AG08396 (cell line): ENCODE results near the gene GMDS.
A peak's percentile ranks its signal among the peaks of the same experiment; 100 is the strongest.

Source experiments
- DNase-seq: peaks from one replicate; pipeline ENCODE4 v3.0.0; 2012; ENCODE audit warnings: low spot score, mixed read lengths

GMDS gene

DNA sequence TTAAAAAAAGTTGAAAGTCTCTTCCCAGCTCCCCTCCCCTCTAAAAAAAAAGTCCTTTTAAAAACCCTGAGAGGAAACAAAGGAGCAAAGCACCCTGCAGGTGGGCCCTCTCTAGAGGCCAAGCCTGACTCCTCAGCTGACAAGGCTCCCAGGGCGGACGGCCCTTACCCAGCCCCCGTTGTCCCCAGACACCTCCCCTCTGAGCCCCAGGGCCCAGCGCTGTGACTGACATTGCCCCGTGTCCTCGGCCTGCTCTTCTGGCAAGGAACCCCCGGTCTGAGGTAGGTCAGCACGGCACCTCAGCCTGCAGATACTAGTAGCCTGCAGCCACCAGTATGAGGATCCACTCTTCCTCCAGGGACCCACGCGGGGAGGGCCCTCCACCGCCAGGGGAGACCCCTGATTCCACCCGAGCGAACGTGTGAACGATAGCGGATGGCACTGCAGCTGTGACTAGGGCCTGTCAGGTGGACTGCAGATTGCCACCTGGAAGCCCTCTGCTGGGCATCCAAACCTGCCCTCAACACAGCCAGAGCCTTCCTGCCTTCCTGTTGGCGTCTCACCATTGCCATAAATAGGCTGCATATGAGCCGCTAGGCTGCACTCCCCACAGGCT lies 601.5 kb downstream of the GMDS start:
- DNase-seq, result no peak

- no peak for DNase-seq
Measured at GRCh38 chr6:1643111-1643510, 602.3 kb downstream of the GMDS start.

- DNase-seq, result no peak
Measured at GRCh38 chr6:1641343-1641885, 604.0 kb downstream of the GMDS start.

- DNase-seq, result no peak
Measured at GRCh38 chr6:1640476-1640875, 604.9 kb downstream of the GMDS start.

DNA sequence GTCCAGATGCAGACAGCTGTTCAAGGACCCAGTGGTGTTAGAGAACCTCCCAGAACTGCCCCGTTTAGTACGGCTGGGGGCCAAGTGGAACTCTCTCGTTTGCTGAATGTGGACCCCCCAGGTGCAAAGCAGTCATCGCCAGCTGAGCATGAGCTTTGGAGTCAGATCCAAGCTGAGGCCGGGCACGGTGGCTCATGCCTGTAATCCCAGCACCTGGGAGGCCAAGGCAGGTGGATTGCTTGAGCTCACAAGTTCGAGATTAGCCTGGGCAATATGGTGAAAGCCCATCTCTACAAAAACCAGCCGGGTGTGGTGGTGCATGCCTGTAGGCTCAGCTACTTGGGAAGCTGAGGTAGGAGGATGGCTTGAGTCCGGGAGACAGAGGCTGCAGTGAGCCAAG lies 606.0 kb downstream of the GMDS start:
- no peak for DNase-seq

GRCh38 chr6:1636971-1637871 lies 608.2 kb downstream of the GMDS start:
- no peak for DNase-seq

DNA sequence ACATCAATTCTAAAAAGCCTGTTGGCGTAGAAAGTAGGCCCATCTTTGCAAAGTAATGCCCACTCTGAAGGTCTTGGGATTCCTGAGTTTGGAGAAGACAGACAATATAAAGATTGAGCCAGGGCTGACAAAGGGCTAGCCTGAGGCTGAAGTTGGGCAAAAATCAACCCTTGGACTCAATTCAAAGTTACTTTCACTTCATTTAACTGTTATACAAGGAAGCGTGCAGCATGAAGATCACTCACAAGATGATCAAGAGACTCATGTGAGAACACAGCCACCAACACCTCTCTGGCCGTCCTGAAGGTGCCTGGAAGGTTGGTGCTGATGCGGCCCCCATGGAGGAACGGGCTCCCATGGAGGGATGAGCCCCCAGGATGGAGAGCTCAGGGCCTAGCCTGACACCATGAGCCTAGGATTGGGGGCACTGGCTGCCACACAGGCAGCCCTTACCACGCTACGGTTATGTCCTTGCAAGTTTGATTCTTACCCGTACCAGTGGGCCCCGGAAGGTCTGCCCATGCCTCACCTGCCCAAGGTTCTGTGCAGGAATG lies 609.1 kb downstream of the GMDS start:
- no peak for DNase-seq

DNA sequence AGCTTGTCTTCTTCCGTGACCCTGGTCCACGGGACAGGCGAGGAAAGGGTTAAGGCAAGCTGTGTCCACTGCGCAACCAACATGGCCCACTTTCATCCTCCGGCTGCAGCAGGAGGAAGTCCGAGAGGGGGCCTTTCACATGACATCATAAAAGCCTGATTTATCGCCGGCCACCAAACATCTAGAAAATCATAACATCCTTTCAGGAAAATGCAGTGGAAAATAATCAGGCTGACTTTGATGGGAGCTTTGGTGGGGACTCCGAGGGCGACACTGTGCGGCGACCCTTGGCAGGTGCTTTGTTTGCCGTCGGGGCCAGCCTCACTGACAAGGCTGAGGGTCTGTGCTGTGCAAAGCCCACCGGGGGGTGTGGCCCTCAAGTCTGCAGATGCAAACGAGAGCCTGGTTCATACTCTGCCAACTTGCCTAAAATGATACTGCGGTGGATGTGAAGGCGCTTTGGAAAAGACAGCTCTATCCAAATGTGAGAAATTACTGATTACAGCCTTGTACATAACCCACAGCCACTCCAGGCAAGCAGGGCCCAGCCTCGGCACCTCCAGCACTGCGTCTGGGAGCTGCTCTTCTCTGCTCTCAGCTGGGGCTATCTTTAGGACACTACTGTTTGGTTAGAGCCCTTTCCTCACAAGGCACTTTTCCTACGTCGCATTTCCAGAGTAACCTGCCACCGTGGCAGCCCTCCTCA lies 609.9 kb downstream of the GMDS start:
- no peak for DNase-seq

GRCh38 chr6:1634081-1634480 lies 611.3 kb downstream of the GMDS start:
- DNase-seq, result no peak

DNA sequence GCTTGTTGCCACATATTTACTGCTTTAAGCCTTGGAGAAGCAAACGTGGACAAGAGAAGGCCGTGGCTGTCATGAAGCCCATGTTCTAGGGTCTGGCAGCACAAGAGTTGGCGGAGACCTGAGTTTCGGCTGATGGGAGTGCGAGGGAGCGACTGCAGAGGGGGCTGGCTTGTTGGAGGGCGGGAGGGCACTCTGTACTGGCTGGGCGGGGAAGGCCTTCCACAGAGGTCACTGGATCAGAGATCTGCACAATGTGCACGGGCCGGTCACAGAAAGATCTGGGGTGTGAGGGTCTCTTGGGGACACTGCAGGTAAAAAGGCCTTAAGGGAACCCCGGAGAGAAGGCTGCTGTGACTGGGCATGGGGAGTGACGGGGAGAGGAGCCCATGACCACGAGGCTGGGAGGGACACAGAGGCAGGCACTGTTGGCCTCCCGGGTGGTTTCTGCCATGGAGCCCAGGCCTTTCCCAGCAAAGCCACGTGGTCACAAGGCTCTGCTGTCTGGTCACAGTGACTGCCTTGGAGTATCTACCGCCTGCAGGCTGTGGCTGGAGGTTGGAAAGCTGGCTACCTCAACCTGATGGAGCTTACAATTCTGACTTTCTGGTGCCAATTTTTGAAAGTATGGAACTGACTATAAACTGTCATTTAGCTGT lies 611.9 kb downstream of the GMDS start:
- DNase-seq, result no peak

GRCh38 chr6:1631251-1631650 lies 614.2 kb downstream of the GMDS start:
- DNase-seq, result no peak

DNA sequence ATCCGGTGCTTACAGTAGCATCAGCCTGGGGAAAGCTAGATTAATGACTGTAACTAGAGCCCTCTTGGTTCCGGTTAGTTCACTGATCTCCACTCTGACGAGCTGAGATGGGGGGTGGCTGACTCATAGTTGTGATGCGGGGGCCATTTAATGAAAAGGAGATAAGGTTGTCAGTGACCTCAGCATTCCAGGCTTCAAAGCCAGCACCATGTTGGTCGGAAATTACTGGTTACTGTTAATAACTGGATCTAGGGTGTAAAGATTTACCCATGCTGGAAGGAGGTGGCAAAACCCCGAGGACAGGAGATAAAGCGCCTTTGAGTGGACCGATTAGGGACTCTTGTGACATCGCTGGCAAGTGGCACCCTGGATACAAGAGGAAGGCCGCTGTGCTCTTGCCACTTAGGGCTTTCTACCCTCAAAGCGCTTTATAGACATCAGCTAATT lies 614.6 kb downstream of the GMDS start:
- DNase-seq, result no peak

- no peak for DNase-seq
Measured at GRCh38 chr6:1630212-1630770, 615.1 kb downstream of the GMDS start.

GRCh38 chr6:1629316-1629715 lies 616.1 kb downstream of the GMDS start:
- no peak for DNase-seq

GRCh38 chr6:1627827-1628560 lies 617.4 kb downstream of the GMDS start:
- DNase-seq, result no peak

DNA sequence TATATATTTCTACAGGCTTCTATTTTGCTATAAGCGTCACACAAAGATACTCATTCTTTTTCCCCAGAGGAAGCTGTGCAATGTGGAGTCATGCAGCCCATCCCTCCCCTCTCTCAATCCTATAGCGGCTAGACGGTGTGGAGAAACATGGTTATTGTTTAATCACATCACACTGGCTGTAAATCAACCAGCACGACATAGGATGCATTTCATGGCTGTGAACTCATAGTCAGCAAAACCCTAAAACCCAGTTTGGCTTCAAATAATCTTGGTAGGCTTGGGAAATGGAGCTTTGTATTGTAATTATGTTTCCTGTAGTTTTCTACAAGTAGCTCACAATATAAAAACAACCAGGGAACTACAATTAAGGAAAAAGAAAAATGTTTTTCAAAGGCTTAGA lies 618.9 kb downstream of the GMDS start:
- DNase-seq, result no peak

DNA sequence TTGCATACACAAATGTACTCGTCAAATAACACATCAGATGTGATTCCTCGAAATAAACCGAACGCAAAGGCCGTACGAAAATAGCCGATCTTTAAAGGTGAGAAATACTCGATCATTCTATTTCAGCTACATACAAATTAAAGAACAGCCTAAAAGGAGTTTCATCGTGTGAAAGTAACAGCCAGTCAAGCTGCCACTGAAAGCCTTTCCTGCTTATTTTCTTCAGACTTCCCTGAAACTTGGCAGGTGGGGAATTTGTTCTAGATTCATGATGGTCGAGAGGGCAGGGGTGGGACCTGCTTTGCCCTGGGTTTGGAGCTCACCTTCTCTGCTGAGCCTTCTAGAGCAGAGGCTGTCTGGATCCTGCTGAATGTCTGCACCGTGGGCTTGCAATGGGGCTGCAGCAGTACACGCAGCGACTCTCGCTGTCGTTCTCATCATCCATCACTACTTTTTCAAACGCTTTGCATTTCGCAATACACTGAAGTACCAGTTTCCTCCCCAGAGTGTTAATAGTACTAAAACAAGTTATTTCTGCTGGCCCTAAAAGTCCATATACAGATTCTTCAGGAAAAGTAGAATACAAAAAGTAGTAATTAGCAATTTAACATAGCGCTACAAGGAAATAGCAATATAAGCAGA lies 619.5 kb downstream of the GMDS start:
- DNase-seq, result no peak

DNA sequence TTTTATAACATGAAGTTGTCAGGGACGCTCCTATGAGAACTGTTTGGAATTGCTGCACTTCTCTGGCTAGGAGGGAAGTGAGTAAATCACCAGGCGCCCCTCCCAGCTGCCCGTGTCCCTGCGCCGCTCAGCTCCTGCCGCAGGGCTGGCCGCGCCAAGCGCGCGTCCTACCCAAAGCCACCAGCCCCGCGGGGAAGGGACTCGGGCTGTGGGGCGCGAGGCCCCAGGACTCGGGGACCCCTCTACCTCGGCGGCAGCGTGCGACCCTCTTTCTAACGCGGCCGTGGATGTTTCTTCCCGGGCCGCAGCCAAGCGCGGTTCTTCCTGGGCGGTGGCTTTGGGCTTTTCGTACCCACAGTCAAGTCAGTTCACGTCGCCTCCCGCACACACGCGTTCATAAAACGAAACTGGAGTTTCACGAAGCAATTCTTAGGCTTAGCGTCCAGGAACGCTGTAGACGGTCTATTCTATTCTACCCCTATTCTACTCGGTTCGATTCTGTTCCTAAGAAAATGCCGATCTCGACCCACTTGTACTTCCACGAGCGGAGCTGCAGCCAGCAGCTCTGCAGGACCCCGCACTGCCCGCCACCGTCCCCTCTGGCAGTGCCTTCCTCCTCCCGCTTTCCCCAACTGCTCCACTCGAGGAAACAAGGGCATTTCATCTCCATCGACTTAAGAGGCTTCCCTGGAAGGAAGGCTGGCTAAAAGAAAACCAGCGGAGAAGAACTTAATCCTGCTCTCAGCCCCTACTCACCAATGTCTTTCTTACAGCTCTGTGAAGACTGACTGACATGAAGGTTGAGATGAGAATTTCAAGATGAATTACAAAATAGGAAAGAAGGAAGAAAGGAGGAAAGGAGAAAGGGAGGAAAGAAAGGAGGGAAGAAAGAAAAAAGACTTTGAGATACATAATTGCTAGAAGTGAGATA lies 620.3 kb downstream of the GMDS start:
- DNase-seq, result peak; percentile 73
